Spleen (tissue), 11 donors: ENCODE results near the gene AP1B1. TPM values are rescaled to one million over a fixed set of nuclear protein-coding genes. Genes with fewer than 3 reads are reported as not detected.

ENCODE experiments used
- DNase-seq: peaks from one replicate; pipeline ENCODE4 v3.0.0-alpha.2; 2020
- H3K27ac ChIP-seq, 8 donors: fragments of 200-600 bp; sonication (generic) in 7 of 8; 1 replicate in 4 of 8; 2 replicates in 4 of 8; pipeline versions ENCODE4 v1.5.0 to v1.8.0; 2016 to 2021; ENCODE audit warnings: inconsistent platforms in 4 of 8, mild to moderate bottlenecking in 4 of 8, moderate library complexity in 1 of 8
- H3K27me3 ChIP-seq, 7 donors: fragments of 200-600 bp; sonication (generic) in 6 of 7; replicated peaks in 1 of 7; 1 replicate in 4 of 7; 2 replicates in 3 of 7; pipeline versions ENCODE4 v1.5.0 to v1.8.0; 2016 to 2021; ENCODE audit warnings: inconsistent platforms in 3 of 7, mild to moderate bottlenecking in 1 of 7
- H3K36me3 ChIP-seq, 6 donors: fragments of 200-600 bp; sonication (generic) in 5 of 6; 1 replicate in 4 of 6; 2 replicates in 2 of 6; pipeline versions ENCODE4 v1.5.0 to v1.8.0; 2016 to 2021; ENCODE audit warnings: inconsistent platforms in 2 of 6
- H3K4me1 ChIP-seq, 6 donors: fragments of 200-600 bp; sonication (generic) in 5 of 6; 1 replicate in 3 of 6; 2 replicates in 3 of 6; pipeline versions ENCODE4 v1.5.0 to v1.8.0; 2016 to 2021; ENCODE audit warnings: inconsistent platforms in 3 of 6
- H3K4me3 ChIP-seq, 8 donors: fragments of 200-600 bp; sonication (generic) in 7 of 8; 1 replicate in 4 of 8; 2 replicates in 4 of 8; pipeline versions ENCODE4 v1.5.0 to v1.8.0; 2016 to 2021; ENCODE audit warnings: inconsistent platforms in 4 of 8, mild to moderate bottlenecking in 4 of 8, moderate library complexity in 2 of 8
- H3K9me3 ChIP-seq, 8 donors: fragments of 200-600 bp; sonication (generic) in 7 of 8; 1 replicate in 4 of 8; 2 replicates in 4 of 8; pipeline versions ENCODE4 v1.5.0 to v1.8.0; 2016 to 2021; ENCODE audit warnings: inconsistent platforms in 4 of 8
- POLR2A ChIP-seq, 3 donors: fragments of 450-650 bp; IDR thresholded peaks; one replicate each; pipeline ENCODE4 v1.5.1; 2017; ENCODE audit warnings: antibody characterized with exemption in 3 of 3, mild to moderate bottlenecking in 1 of 3
- POLR2AphosphoS5 ChIP-seq, 3 donors: sonication (generic); formaldehyde crosslinking; IDR thresholded peaks; one replicate each; pipeline ENCODE4 v1.5.1; 2017; ENCODE audit warnings: antibody characterized with exemption in 3 of 3
- WGBS, 5 donors: extraction: QIAGEN DNeasy Blood & Tissue Kit in 3 of 5; methylation state at CpG; one replicate each; pipeline versions ENCODE4 v1.1.5 to v1.1.7; 2013 to 2018; 5-methylcytosine and 5-hydroxymethylcytosine counted together
- intact Hi-C: fragments of 100-400 bp; cut with DNase I; formaldehyde crosslinking; loops from one replicate; pipeline ENCODE4 v1.15.0; 2023; ENCODE audit warnings: low total_unique reads
- polyA plus RNA-seq, 3 donors: library from polyadenylated mRNA; stranded (reverse); fragments of 200-250 nt; gene quantifications; one replicate each; pipeline ENCODE4 v1.2.1, GENCODE V29; 2013
- total RNA-seq, 7 donors: library from RNA; depleted of rRNA in 3 of 7; stranded (reverse); fragments of >200 nt in 3 of 7; fragmentation: NEBNext Ultra II Directional in 4 of 7; extraction: Animal tissue kit (Norgen Biotek cat#: 25700) in 4 of 7; gene quantifications; one replicate each; pipeline versions ENCODE4 v1.1.0 to v1.2.1, GENCODE V29; 2016 to 2021
- TF ChIP-seq, protein P1 (sequence below), 11 experiments: fragments of 200-600 bp in 7 of 11; fragments of 450-650 bp in 4 of 11; sonication (generic) in 4 of 11; IDR thresholded peaks in 8 of 11; conservative IDR thresholded peaks in 3 of 11; 1 replicate in 7 of 11; 2 replicates in 4 of 11; pipeline versions ENCODE4 v1.4.0 to v1.8.0; 2016 to 2021; ENCODE audit warnings: antibody characterized with exemption in 11 of 11, inconsistent platforms in 4 of 11, mild to moderate bottlenecking in 1 of 11
- donor health status: healthy with polysubstance abuse.
- donor health status: DM: no; HTN: no; CAD: no; lungs with moderate emphysema.
- donor health status: DM: no; HTN: no; CAD: no.
- donor health status: Bipolar disorder and iron deficiency.
- donor health status: healthy.
- donor health status: DM: no; HTN: no; CAD: no.
- donor health status: DM: yes; HTN: yes; CAD: no.

Gene AP1B1
- total and polyA plus RNA-seq, 10 donors, result 43.3 to 150 (median 110) TPM

DNA sequence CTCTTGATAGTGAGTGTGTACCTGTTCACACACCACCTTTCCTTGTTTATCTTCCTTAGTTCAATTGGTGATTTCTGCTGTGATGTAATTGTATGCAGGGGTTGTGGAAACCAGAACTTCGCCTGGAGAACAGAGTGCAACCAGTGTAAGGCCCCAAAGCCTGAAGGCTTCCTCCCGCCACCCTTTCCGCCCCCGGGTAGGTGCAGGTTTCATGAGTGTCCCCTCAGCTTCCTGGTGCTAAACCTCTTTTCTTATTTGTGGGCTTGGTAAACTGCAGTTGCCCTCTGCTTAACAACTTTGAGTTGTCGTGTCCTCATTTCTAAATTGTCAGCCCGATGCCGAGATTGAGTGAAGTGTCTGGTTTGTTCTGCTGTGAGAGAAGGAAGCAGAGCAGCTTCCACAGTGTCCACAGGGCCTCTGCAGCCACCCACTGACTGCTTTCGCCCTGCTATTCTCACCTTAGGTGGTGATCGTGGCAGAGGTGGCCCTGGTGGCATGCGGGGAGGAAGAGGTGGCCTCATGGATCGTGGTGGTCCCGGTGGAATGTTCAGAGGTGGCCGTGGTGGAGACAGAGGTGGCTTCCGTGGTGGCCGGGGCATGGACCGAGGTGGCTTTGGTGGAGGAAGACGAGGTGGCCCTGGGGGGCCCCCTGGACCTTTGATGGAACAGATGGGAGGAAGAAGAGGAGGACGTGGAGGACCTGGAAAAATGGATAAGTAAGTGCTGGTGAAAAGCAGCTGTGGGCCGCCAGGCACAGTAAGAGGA is 89.1 kb downstream of the AP1B1 start:
- 88 to 94% (median 89%) methylated on average over 19 of the region's 19 CpGs for WGBS, 5 donors
- Histone ChIP-seq H3K27me3 (no peaks in the 10 kb centered on the region), H3K36me3 (peaks cover 16 to 78% (median 70%) of the 10 kb centered on the region in 6 donors), H3K4me1 (peaks cover 0 to 22% (median 14%) of the 10 kb centered on the region in 6 donors), H3K4me3 (no peak overlapping the region), H3K9me3 (no peaks in the 10 kb centered on the region), H3K27ac (no peak overlapping the region)
- intact Hi-C loops, result no loop called here
- no peak for DNase-seq
- TF ChIP-seq, protein P1, sequence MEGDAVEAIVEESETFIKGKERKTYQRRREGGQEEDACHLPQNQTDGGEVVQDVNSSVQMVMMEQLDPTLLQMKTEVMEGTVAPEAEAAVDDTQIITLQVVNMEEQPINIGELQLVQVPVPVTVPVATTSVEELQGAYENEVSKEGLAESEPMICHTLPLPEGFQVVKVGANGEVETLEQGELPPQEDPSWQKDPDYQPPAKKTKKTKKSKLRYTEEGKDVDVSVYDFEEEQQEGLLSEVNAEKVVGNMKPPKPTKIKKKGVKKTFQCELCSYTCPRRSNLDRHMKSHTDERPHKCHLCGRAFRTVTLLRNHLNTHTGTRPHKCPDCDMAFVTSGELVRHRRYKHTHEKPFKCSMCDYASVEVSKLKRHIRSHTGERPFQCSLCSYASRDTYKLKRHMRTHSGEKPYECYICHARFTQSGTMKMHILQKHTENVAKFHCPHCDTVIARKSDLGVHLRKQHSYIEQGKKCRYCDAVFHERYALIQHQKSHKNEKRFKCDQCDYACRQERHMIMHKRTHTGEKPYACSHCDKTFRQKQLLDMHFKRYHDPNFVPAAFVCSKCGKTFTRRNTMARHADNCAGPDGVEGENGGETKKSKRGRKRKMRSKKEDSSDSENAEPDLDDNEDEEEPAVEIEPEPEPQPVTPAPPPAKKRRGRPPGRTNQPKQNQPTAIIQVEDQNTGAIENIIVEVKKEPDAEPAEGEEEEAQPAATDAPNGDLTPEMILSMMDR (IDR thresholded peaks at IDR 0.05 in 8 of 11, conservative IDR thresholded peaks at IDR 0.05 in 3 of 11), result no peak
- no peak for TF ChIP-seq POLR2A (IDR thresholded peaks at IDR 0.05)
- TF ChIP-seq POLR2AphosphoS5 (IDR thresholded peaks at IDR 0.05), result peak; percentile 6 to 69 (median 43)

DNA sequence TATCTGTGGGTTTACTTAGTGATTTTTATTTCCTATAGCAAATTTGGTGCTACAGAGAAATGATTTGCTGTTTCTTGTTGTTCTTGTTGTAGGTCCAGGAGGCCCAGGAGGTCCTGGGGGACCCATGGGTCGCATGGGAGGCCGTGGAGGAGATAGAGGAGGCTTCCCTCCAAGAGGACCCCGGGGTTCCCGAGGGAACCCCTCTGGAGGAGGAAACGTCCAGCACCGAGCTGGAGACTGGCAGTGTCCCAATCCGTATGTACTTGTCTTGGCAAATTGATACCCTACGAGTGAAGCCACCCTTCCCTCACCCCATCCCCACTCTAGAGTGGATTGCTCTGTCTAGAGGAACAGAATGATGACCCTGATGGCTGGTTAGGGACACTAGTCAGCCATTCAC is 89.7 kb downstream of the AP1B1 start:
- H3K4me1 ChIP-seq, result peaks cover 0 to 16% (median 12%) of the 10 kb centered on the region in 6 donors
- H3K27ac ChIP-seq, result no peak overlapping the region
- TF ChIP-seq, protein P1 (IDR thresholded peaks at IDR 0.05 in 8 of 11, conservative IDR thresholded peaks at IDR 0.05 in 3 of 11), result no peak
- TF ChIP-seq POLR2A (IDR thresholded peaks at IDR 0.05) (no peak), POLR2AphosphoS5 (IDR thresholded peaks at IDR 0.05) (no peak)
- peaks cover 16 to 85% (median 77%) of the 10 kb centered on the region in 6 donors for H3K36me3 ChIP-seq
- H3K27me3 ChIP-seq, result no peaks in the 10 kb centered on the region
- intact Hi-C loops, result no loop called here
- H3K9me3 ChIP-seq, result no peaks in the 10 kb centered on the region
- DNase-seq, result no peak
- WGBS, 5 donors, result 83 to 92% (median 88%) methylated on average over 8 of the region's 8 CpGs
- H3K4me3 ChIP-seq, result no peak overlapping the region

DNA sequence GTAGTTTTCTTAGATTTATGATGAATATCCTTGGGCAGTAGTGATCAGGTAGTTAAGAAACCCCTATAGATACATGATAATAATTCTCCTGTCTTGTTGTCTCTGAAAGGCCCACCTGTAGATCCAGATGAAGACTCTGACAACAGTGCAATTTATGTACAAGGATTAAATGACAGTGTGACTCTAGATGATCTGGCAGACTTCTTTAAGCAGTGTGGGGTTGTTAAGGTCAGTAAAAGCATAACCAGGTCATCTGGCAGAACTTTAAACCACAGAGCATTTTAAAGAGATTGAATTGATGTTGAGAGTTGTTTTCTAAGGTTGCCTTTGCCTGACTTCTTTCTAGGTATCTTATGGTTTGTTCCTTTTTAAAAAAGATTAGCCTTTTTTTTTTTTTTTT is 96.0 kb downstream of the AP1B1 start:
- Histone ChIP-seq H3K4me3 (no peak overlapping the region), H3K36me3 (peaks cover 25 to 100% (median 99%) of the 10 kb centered on the region in 6 donors), H3K9me3 (no peaks in the 10 kb centered on the region), H3K4me1 (peaks cover 0 to 40% (median 7%) of the 10 kb centered on the region in 6 donors), H3K27ac (no peak overlapping the region), H3K27me3 (no peaks in the 10 kb centered on the region)
- intact Hi-C loops, result no loop called here
- TF ChIP-seq POLR2A (IDR thresholded peaks at IDR 0.05), result no peak
- TF ChIP-seq, protein P1 (IDR thresholded peaks at IDR 0.05 in 8 of 11, conservative IDR thresholded peaks at IDR 0.05 in 3 of 11), result no peak
- TF ChIP-seq POLR2AphosphoS5 (IDR thresholded peaks at IDR 0.05), result no peak
- no peak for DNase-seq

DNA sequence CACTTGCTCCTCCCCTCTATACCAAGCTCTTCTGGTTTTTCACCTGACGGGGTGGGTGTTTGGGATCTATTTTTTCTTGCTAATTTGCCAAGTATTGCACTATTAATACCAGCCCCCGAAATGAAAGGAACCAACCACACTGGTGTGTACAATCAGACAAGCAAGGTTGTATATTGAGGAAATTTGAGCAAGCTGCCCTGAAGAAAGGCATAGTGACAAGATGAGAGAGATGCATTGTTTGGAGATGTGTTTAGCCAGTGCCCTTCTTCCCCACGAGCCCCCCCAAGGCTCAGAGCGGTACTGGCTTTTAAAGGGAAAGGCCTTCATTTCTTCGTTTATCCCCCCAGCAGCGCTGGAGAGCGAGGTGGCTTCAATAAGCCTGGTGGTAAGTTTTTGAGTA is 97.2 kb downstream of the AP1B1 start:
- DNase-seq, result no peak
- no peak overlapping the region for H3K4me3 ChIP-seq
- WGBS, 5 donors, result 74 to 83% (median 79%) methylated on average over 7 of the region's 7 CpGs
- H3K4me1 ChIP-seq, result peaks cover 0 to 40% (median 7%) of the 10 kb centered on the region in 6 donors
- intact Hi-C loops, result no loop called here
- H3K9me3 ChIP-seq, result no peaks in the 10 kb centered on the region
- TF ChIP-seq POLR2A (IDR thresholded peaks at IDR 0.05), result no peak
- TF ChIP-seq, protein P1 (IDR thresholded peaks at IDR 0.05 in 8 of 11, conservative IDR thresholded peaks at IDR 0.05 in 3 of 11), result no peak
- TF ChIP-seq POLR2AphosphoS5 (IDR thresholded peaks at IDR 0.05), result peak in 1 of 3 donors; percentile 26
- no peak overlapping the region for H3K27ac ChIP-seq
- no peaks in the 10 kb centered on the region for H3K27me3 ChIP-seq
- peaks cover 22 to 100% (median 99%) of the 10 kb centered on the region in 6 donors for H3K36me3 ChIP-seq
